ENCODE data around the gene TMEM165.

- TF ChIP-seq ZNF549 (tag by site-specific recombination; IDR thresholded peaks at IDR 0.05): no peak
- TF ChIP-seq CTCF (tag by site-specific recombination; IDR thresholded peaks at IDR 0.05): no peak
- no peak for TF ChIP-seq ZNF624 (tag by site-specific recombination; IDR thresholded peaks at IDR 0.05)
- no peak for TF ChIP-seq ZNF692 (tag by site-specific recombination; IDR thresholded peaks at IDR 0.05)
- TF ChIP-seq, protein P1, sequence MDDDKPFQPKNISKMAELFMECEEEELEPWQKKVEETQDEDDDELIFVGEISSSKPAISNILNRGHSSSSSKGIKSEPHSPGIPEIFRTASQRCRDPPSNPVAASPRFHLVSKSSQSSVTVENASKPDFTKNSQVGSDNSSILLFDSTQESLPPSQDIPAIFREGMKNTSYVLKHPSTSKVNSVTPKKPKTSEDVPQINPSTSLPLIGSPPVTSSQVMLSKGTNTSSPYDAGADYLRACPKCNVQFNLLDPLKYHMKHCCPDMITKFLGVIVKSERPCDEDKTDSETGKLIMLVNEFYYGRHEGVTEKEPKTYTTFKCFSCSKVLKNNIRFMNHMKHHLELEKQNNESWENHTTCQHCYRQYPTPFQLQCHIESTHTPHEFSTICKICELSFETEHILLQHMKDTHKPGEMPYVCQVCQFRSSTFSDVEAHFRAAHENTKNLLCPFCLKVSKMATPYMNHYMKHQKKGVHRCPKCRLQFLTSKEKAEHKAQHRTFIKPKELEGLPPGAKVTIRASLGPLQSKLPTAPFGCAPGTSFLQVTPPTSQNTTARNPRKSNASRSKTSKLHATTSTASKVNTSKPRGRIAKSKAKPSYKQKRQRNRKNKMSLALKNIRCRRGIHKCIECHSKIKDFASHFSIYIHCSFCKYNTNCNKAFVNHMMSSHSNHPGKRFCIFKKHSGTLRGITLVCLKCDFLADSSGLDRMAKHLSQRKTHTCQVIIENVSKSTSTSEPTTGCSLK (tag by site-specific recombination; IDR thresholded peaks at IDR 0.05): no peak
- TF ChIP-seq ZFP41 (tag by site-specific recombination; IDR thresholded peaks at IDR 0.05; ENCODE audit: borderline replicate concordance): no peak
- TF ChIP-seq ZNF837 (tag by site-specific recombination; IDR thresholded peaks at IDR 0.05): no peak
- TF ChIP-seq ZBTB8A (tag by site-specific recombination; IDR thresholded peaks at IDR 0.05): no peak
- no peak for TF ChIP-seq ZNF391 (tag by site-specific recombination; IDR thresholded peaks at IDR 0.05; ENCODE audit: borderline replicate concordance, low read depth)
- TF ChIP-seq, protein P2, sequence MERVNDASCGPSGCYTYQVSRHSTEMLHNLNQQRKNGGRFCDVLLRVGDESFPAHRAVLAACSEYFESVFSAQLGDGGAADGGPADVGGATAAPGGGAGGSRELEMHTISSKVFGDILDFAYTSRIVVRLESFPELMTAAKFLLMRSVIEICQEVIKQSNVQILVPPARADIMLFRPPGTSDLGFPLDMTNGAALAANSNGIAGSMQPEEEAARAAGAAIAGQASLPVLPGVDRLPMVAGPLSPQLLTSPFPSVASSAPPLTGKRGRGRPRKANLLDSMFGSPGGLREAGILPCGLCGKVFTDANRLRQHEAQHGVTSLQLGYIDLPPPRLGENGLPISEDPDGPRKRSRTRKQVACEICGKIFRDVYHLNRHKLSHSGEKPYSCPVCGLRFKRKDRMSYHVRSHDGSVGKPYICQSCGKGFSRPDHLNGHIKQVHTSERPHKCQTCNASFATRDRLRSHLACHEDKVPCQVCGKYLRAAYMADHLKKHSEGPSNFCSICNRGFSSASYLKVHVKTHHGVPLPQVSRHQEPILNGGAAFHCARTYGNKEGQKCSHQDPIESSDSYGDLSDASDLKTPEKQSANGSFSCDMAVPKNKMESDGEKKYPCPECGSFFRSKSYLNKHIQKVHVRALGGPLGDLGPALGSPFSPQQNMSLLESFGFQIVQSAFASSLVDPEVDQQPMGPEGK (tag by site-specific recombination; IDR thresholded peaks at IDR 0.05): no peak
- no peak for TF ChIP-seq ZNF292 (tag by site-specific recombination; IDR thresholded peaks at IDR 0.05; ENCODE audit: borderline replicate concordance, low read depth)
- TF ChIP-seq, protein P3, sequence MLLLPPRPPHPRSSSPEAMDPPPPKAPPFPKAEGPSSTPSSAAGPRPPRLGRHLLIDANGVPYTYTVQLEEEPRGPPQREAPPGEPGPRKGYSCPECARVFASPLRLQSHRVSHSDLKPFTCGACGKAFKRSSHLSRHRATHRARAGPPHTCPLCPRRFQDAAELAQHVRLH (tag by site-specific recombination; IDR thresholded peaks at IDR 0.05): no peak
- no peak for TF ChIP-seq TRIM28 (IDR thresholded peaks at IDR 0.05; ENCODE audit: borderline replicate concordance, low read length)
Observed at GRCh38 chr4:55358668-55359067, 37.1 kb upstream of the TMEM165 start.

All from HEK293 (cell line).